Mesenchymal stem cell (in vitro differentiated cells and primary cell): Measurements from ENCODE around the gene TXNDC5.

Source experiments
- DNase-seq: peaks from one replicate; pipeline ENCODE4 v3.0.0-alpha.2; 2013
- H2AFZ ChIP-seq: one replicate; pipeline ENCODE4 v1.6.1; 2013; ENCODE audit warnings: low read depth, mild to moderate bottlenecking, control low read depth, inconsistent platforms, low read length, moderate library complexity
- H2AK5ac ChIP-seq: 2 replicates; pipeline ENCODE4 v1.6.1; 2013; ENCODE audit warnings: low read length, moderate library complexity, mild to moderate bottlenecking, inconsistent platforms; ENCODE audit not compliant: severe bottlenecking
- H2BK120ac ChIP-seq: one replicate; pipeline ENCODE4 v1.6.1; 2013; ENCODE audit warnings: low read depth, mild to moderate bottlenecking, inconsistent platforms, low read length, moderate library complexity
- H2BK12ac ChIP-seq, 2 experiments: one replicate each; pipeline ENCODE4 v1.6.1; 2013; ENCODE audit warnings: inconsistent platforms in 2 of 2, low read length in 2 of 2, mild to moderate bottlenecking in 2 of 2, moderate library complexity in 2 of 2, control low read depth in 1 of 2
- H2BK15ac ChIP-seq: one replicate; pipeline ENCODE4 v1.6.1; 2013; ENCODE audit warnings: mild to moderate bottlenecking, low read depth, inconsistent platforms; ENCODE audit not compliant: poor library complexity, severe bottlenecking
- H2BK5ac ChIP-seq: 2 replicates; pipeline ENCODE4 v1.6.1; 2013; ENCODE audit warnings: low read depth, mild to moderate bottlenecking, low read length, control low read depth, inconsistent platforms; ENCODE audit not compliant: poor library complexity, severe bottlenecking
- H3K14ac ChIP-seq, 2 experiments: one replicate each; pipeline ENCODE4 v1.6.1; 2013; ENCODE audit warnings: inconsistent platforms in 2 of 2, low read length in 2 of 2, control low read depth in 1 of 2, mild to moderate bottlenecking in 1 of 2, moderate library complexity in 1 of 2
- H3K18ac ChIP-seq, 2 experiments: one replicate each; pipeline ENCODE4 v1.6.1; 2013; ENCODE audit warnings: inconsistent platforms in 2 of 2, low read length in 2 of 2, control low read depth in 1 of 2, low read depth in 1 of 2, mild to moderate bottlenecking in 1 of 2
- H3K23ac ChIP-seq, 2 experiments: one replicate each; pipeline ENCODE4 v1.6.1; 2013; ENCODE audit warnings: inconsistent platforms in 2 of 2, low read length in 2 of 2, mild to moderate bottlenecking in 2 of 2, moderate library complexity in 2 of 2, control low read depth in 1 of 2
- H3K27ac ChIP-seq: 2 replicates; pipeline ENCODE4 v1.5.1; 2013; ENCODE audit warnings: mild to moderate bottlenecking, moderate library complexity, low read length, control low read depth, inconsistent platforms; ENCODE audit not compliant: poor library complexity, severe bottlenecking
- H3K27me3 ChIP-seq, 2 experiments: 2 replicates each; pipeline versions ENCODE4 v1.6.1 to v1.7.0; 2013; ENCODE audit warnings: low read length in 2 of 2, mild to moderate bottlenecking in 2 of 2, moderate library complexity in 2 of 2, control low read depth in 1 of 2, inconsistent platforms in 1 of 2; ENCODE audit not compliant: control insufficient read depth in 1 of 2, insufficient read depth in 1 of 2
- H3K36me3 ChIP-seq, 2 experiments: 2 replicates each; pipeline versions ENCODE4 v1.6.1 to v1.7.0; 2013; ENCODE audit warnings: low read length in 2 of 2, control low read depth in 1 of 2, inconsistent platforms in 1 of 2, low read depth in 1 of 2, mild to moderate bottlenecking in 1 of 2; ENCODE audit not compliant: insufficient read depth in 2 of 2, control insufficient read depth in 1 of 2
- H3K4ac ChIP-seq, 2 experiments: one replicate each; pipeline ENCODE4 v1.6.1; 2013; ENCODE audit warnings: inconsistent platforms in 2 of 2, low read length in 2 of 2, mild to moderate bottlenecking in 2 of 2, moderate library complexity in 2 of 2, control low read depth in 1 of 2, low read depth in 1 of 2
- H3K4me1 ChIP-seq: 2 replicates; pipeline ENCODE4 v1.6.1; 2013; ENCODE audit warnings: low read depth, low read length, control low read depth; ENCODE audit not compliant: control insufficient read depth, insufficient read depth
- H3K4me2 ChIP-seq: 2 replicates; pipeline ENCODE4 v1.6.1; 2013; ENCODE audit warnings: low read length, mild to moderate bottlenecking, inconsistent platforms; ENCODE audit not compliant: poor library complexity, severe bottlenecking
- H3K4me3 ChIP-seq, 2 experiments: 2 replicates each; pipeline versions ENCODE4 v1.5.1 to v1.7.0; 2013; ENCODE audit warnings: low read length in 2 of 2, mild to moderate bottlenecking in 2 of 2, control low read depth in 1 of 2, low read depth in 1 of 2; ENCODE audit not compliant: insufficient read depth in 1 of 2
- H3K79me1 ChIP-seq: replicated peaks from 2 replicates; pipeline ENCODE4 v1.6.1; 2013; ENCODE audit warnings: mild to moderate bottlenecking, control low read depth, low read length, inconsistent platforms; ENCODE audit not compliant: poor library complexity, severe bottlenecking
- H3K9ac ChIP-seq: 2 replicates; pipeline ENCODE4 v1.7.0; 2013; ENCODE audit warnings: mild to moderate bottlenecking, low read length, moderate library complexity
- H3K9me3 ChIP-seq: 2 replicates; pipeline ENCODE4 v1.7.0; 2013; ENCODE audit warnings: mild to moderate bottlenecking, low read length; ENCODE audit not compliant: control insufficient read depth
- H4K8ac ChIP-seq: one replicate; pipeline ENCODE4 v1.6.1; 2013; ENCODE audit warnings: inconsistent platforms, mild to moderate bottlenecking, low read length, moderate library complexity
- H4K91ac ChIP-seq: one replicate; pipeline ENCODE4 v1.6.1; 2013; ENCODE audit warnings: mild to moderate bottlenecking, low read length, inconsistent platforms
- WGBS: methylation state at CpG from one replicate; pipeline ENCODE4 v1.1.7; 2013; ENCODE audit warnings: mixed read lengths; 5-methylcytosine and 5-hydroxymethylcytosine counted together

TXNDC5 gene

GRCh38 chr6:7901056-7901455 is 9.5 kb downstream of the TXNDC5 start:
- Histone ChIP-seq H3K4me3 (no peak overlapping the region), H2BK15ac (peak overlapping the region; percentile 44), H3K79me1 (peaks cover 55% of the 10 kb centered on the region), H3K27me3 (no peaks in the 10 kb centered on the region), H2BK5ac (no peak overlapping the region), H3K27ac (no peak overlapping the region), H3K4me1 (peaks cover 12% of the 10 kb centered on the region), H3K4ac (no peak overlapping the region), H2BK120ac (no peak overlapping the region), H2AK5ac (no peak overlapping the region), H3K23ac (no peak overlapping the region), H2AFZ (no peak overlapping the region), H2BK12ac (no peak overlapping the region), H4K91ac (no peak overlapping the region), H3K18ac (no peak overlapping the region), H3K14ac (no peak overlapping the region), H4K8ac (no peak overlapping the region), H3K9ac (no peak overlapping the region), H3K9me3 (no peaks in the 10 kb centered on the region), H3K36me3 (peaks cover 52 to 86% of the 10 kb centered on the region in 2 experiments), H3K4me2 (no peak overlapping the region)
- DNase-seq, result no peak
- 98% methylated on average over 8 of the region's 9 CpGs for WGBS

GRCh38 chr6:7900621-7901020 is 10.0 kb downstream of the TXNDC5 start:
- Histone ChIP-seq H3K18ac (no peak overlapping the region), H2BK120ac (no peak overlapping the region), H3K27me3 (no peaks in the 10 kb centered on the region), H2AFZ (no peak overlapping the region), H3K36me3 (peaks cover 54 to 90% of the 10 kb centered on the region in 2 experiments), H3K4ac (no peak overlapping the region), H2AK5ac (no peak overlapping the region), H4K91ac (no peak overlapping the region), H2BK12ac (no peak overlapping the region), H2BK15ac (no peak overlapping the region), H3K23ac (no peak overlapping the region), H2BK5ac (no peak overlapping the region), H3K4me3 (no peak overlapping the region), H3K14ac (no peak overlapping the region), H3K4me1 (peaks cover 12% of the 10 kb centered on the region), H3K4me2 (no peak overlapping the region), H4K8ac (no peak overlapping the region), H3K79me1 (peaks cover 60% of the 10 kb centered on the region), H3K9me3 (no peaks in the 10 kb centered on the region), H3K27ac (no peak overlapping the region), H3K9ac (no peak overlapping the region)
- no peak for DNase-seq
- 88% methylated on average over 2 of the region's 2 CpGs for WGBS

GRCh38 chr6:7899889-7900213 is 10.7 kb downstream of the TXNDC5 start:
- H2BK12ac ChIP-seq, result no peak overlapping the region
- H3K4me1 ChIP-seq, result peaks cover 12% of the 10 kb centered on the region
- H3K14ac ChIP-seq, result no peak overlapping the region
- H2BK15ac ChIP-seq, result no peak overlapping the region
- no peak overlapping the region for H2AFZ ChIP-seq
- H3K79me1 ChIP-seq, result peaks cover 64% of the 10 kb centered on the region
- H4K8ac ChIP-seq, result no peak overlapping the region
- H3K9ac ChIP-seq, result no peak overlapping the region
- H3K23ac ChIP-seq, result no peak overlapping the region
- H2BK5ac ChIP-seq, result no peak overlapping the region
- no peak overlapping the region for H3K4me2 ChIP-seq
- no peaks in the 10 kb centered on the region for H3K9me3 ChIP-seq
- no peak overlapping the region for H2BK120ac ChIP-seq
- H4K91ac ChIP-seq, result no peak overlapping the region
- WGBS, result 82% methylated on average over 4 of the region's 4 CpGs
- H2AK5ac ChIP-seq, result no peak overlapping the region
- peaks cover 61 to 98% of the 10 kb centered on the region in 2 experiments for H3K36me3 ChIP-seq
- no peak for DNase-seq
- no peak overlapping the region for H3K4ac ChIP-seq
- no peak overlapping the region for H3K4me3 ChIP-seq
- H3K27ac ChIP-seq, result peak overlapping the region; percentile 52
- H3K27me3 ChIP-seq, result no peaks in the 10 kb centered on the region
- H3K18ac ChIP-seq, result no peak overlapping the region

- Histone ChIP-seq H3K27me3 (no peaks in the 10 kb centered on the region), H2AK5ac (peak overlapping the region; percentile 90), H3K4ac (no peak overlapping the region), H2BK5ac (no peak overlapping the region), H4K8ac (no peak overlapping the region), H2AFZ (no peak overlapping the region), H2BK15ac (no peak overlapping the region), H3K9me3 (no peaks in the 10 kb centered on the region), H3K9ac (no peak overlapping the region), H3K79me1 (peaks cover 62% of the 10 kb centered on the region), H3K4me2 (no peak overlapping the region), H3K27ac (peak overlapping the region; percentile 62), H2BK12ac (no peak overlapping the region), H3K4me3 (no peak overlapping the region), H3K4me1 (peaks cover 9% of the 10 kb centered on the region), H3K36me3 (peaks cover 60 to 100% of the 10 kb centered on the region in 2 experiments), H4K91ac (no peak overlapping the region), H3K18ac (no peak overlapping the region), H2BK120ac (no peak overlapping the region), H3K23ac (no peak overlapping the region), H3K14ac (no peak overlapping the region)
- 83% methylated on average over 4 of the region's 5 CpGs for WGBS
- DNase-seq, result no peak
Measured at GRCh38 chr6:7899101-7899888, 11.3 kb downstream of the TXNDC5 start.
